A673 (cell line): ENCODE measurements around the gene VCAN.

ENCODE experiments used
- EZH2 ChIP-seq: fragments of 200-600 bp; sonication (generic); IDR thresholded peaks from 2 replicates; pipeline ENCODE4 v1.6.1; 2017; ENCODE audit warnings: borderline replicate concordance, low read depth, mild to moderate bottlenecking, mixed read lengths, antibody characterized with exemption, low read length; ENCODE audit not compliant: poor library complexity, severe bottlenecking
- TF ChIP-seq, protein P1 (sequence below): fragments of 300-800, 200-600 bp; sonication (generic); conservative IDR thresholded peaks from 2 replicates; pipeline ENCODE4 v1.5.1; 2017; ENCODE audit warnings: low read depth, mild to moderate bottlenecking, antibody characterized with exemption, low read length, moderate library complexity, mixed read lengths

DNA sequence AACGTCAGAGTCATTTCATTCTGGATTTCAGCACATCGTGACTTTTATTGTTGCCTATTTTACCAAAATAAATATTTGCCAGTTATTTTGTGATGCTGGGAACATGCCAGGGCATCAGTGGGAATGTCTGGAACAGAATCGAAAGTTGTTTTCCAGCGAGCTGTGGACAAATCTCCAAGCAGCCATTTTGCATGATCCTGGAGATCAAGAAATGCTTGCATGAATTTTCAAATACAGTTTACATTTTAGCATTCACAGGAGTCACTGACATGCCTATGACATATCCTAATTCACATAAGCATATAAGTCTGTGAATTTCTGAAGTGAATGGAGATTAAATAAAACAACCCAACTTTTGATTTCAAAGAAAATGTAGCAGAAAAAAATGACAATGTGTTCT lies 119.4 kb downstream of the VCAN start:
- TF ChIP-seq, protein P1, sequence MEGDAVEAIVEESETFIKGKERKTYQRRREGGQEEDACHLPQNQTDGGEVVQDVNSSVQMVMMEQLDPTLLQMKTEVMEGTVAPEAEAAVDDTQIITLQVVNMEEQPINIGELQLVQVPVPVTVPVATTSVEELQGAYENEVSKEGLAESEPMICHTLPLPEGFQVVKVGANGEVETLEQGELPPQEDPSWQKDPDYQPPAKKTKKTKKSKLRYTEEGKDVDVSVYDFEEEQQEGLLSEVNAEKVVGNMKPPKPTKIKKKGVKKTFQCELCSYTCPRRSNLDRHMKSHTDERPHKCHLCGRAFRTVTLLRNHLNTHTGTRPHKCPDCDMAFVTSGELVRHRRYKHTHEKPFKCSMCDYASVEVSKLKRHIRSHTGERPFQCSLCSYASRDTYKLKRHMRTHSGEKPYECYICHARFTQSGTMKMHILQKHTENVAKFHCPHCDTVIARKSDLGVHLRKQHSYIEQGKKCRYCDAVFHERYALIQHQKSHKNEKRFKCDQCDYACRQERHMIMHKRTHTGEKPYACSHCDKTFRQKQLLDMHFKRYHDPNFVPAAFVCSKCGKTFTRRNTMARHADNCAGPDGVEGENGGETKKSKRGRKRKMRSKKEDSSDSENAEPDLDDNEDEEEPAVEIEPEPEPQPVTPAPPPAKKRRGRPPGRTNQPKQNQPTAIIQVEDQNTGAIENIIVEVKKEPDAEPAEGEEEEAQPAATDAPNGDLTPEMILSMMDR: no peak
- TF ChIP-seq EZH2: no peak
